Body of pancreas (tissue), 4 donors: ENCODE data around the gene ADGRD1.

ENCODE experiments used
- CTCF ChIP-seq, 7 experiments: fragments of 450-650 bp in 4 of 7; fragments of 200-600 bp in 3 of 7; sonication (generic) in 3 of 7; IDR thresholded peaks; one replicate each; pipeline ENCODE4 v1.5.1; 2016 to 2019; ENCODE audit warnings: antibody characterized with exemption in 7 of 7
- POLR2A ChIP-seq, 3 donors: fragments of 450-650 bp; IDR thresholded peaks; one replicate each; pipeline ENCODE4 v1.6.1; 2016; ENCODE audit warnings: antibody characterized with exemption in 3 of 3, mild to moderate bottlenecking in 2 of 3

GRCh38 chr12:131100031-131100674 lies 146.4 kb downstream of the ADGRD1 start:
- no peak for TF ChIP-seq CTCF (IDR thresholded peaks at IDR 0.05)
- no peak for TF ChIP-seq POLR2A (IDR thresholded peaks at IDR 0.05)
